ENCODE measurements around the gene TNFSF11.

Gene TNFSF11

DNA sequence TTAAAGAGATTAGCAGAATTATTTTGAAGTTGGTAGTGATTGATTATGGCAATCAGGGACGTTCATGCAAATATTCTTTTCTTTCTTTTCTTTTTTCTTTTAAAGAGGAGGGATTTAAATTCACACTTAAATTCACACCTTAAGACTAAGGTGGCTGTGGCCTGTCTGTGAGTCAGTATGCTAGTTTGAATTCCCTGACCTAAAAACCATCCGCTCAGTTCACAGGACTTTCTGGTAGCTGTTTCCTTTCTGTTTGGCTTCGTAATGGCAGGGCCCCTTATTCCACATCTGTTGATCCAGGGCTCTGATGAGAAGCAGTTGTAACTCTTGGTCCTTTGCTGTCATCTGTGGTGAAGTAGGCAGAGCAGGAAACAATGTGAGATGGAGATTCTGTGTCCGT is 7.5 kb downstream of the TNFSF11 start:
- Mint-ChIP-seq H3K27ac (no peak overlapping the region), H3K36me3 (no peaks in the 10 kb centered on the region), H3K4me1 (no peaks in the 10 kb centered on the region), H3K4me3 (no peak overlapping the region), H3K9me3 (no peaks in the 10 kb centered on the region)
- no peak for DNase-seq (ENCODE audit: low spot score in 2 of 2)
- ATAC-seq, result no peak

DNA sequence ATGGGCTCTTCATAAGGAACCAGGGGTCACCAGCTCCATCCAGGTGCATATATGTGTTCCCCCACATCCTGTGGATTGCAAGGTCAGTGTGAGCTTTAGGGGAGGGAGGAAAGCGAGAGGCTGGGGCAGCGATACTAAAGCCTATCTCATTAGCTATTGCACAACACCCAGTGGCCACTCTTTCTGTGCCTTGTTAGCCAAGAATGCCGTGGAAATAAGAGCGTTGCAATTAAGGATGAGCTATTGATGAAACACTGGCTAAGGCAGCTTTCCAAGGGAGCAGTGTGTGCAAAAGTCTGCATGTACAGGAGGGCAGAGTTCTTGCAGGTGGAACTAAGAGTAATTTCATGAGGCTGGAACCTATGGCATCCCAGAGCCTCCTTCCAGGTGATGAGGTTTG is 17.6 kb downstream of the TNFSF11 start:
- Mint-ChIP-seq H3K4me3 (no peak overlapping the region), H3K27ac (no peak overlapping the region), H3K36me3 (no peaks in the 10 kb centered on the region), H3K4me1 (no peaks in the 10 kb centered on the region), H3K9me3 (no peaks in the 10 kb centered on the region)
- DNase-seq (ENCODE audit: low spot score in 2 of 2), result no peak
- ATAC-seq, result no peak

DNA sequence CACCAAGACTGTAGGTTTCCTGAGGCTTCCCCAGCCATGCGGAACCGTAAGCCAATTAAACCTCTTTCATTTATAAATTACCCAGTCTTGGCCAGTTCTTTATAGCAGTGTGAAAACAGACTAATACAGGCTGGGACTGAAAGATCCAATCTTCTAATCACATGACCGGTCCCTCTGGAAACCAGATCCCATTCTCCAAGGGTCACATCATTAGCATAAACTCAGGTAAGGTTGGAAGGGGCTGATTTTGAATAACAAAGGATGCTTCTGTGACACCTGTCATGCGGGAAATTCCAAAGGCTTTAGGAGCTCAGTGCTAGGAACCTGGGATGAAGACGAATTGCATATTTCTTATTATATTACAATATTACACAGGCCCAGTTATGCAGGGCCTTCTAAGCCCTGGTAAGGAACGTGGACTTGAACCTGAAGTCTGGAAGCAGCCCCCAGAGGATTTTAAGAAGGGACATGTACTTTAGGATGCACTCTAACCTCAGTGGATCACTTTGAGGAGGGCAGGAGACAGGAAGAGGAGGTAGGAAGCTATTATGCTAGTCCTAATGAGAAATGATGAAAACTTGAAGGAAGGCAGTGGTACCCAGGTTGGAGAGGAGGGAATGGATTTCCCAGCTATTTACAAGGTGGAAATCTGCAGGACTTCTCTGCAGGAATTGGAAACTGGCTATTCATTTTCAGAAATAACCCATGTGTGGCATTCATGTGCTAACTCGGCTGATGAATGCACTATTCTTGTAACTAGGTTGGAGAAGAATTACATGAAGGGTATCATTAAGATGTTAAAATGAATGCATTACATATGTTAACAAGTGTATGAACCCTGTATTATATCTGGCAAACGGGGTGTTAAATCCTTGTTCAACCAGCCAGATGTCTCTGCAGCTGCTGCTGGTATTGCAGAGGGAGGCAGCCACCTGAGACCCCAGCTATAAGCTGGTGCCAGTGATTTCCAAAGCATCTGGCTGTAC is 19.3 kb downstream of the TNFSF11 start:
- no peak overlapping the region for H3K27ac Mint-ChIP-seq
- no peaks in the 10 kb centered on the region for H3K36me3 Mint-ChIP-seq
- no peaks in the 10 kb centered on the region for H3K9me3 Mint-ChIP-seq
- ATAC-seq, result no peak
- no peak for DNase-seq (ENCODE audit: low spot score in 2 of 2)
- no peaks in the 10 kb centered on the region for H3K4me1 Mint-ChIP-seq
- no peak overlapping the region for H3K4me3 Mint-ChIP-seq

DNA sequence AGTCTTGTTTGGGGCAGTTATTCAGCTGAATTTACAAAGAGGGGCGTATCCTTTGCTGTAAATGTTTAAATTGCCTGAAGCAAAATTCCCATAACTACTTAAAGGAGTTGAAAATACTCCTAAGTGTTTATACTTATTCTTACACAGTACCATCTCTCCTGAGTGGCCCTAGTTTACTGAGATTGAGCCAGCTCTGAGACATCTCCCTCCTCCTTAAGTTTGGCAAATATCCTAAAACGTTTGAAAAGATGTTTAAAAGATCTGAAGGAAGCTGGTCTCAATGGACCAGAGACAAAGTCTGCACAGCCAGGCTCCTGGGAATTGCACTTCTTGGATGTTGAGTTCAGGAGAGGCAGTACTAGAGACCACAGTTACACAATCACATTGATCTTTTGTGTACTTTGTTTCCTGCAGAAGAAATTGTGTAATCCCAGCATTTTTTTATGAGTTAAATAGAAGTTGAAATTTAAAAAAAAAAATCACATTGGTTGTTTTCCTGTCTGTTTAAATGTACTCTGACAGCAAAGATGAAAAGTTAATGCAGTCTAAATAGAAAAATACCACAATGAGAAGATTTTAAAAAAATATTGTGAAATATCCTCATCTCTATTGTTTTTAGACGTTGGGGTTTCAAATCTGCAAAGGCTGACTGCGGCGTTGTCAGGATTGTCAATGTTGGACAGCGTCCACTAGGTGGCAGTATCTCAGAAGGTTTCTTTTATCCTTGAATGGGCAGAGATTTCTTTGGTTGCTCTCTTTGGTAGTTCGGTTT is 20.7 kb downstream of the TNFSF11 start:
- DNase-seq (ENCODE audit: low spot score in 2 of 2) (peak; percentile 17 to 56), ATAC-seq (no peak)
- Mint-ChIP-seq H3K27ac (no peak overlapping the region), H3K4me3 (no peak overlapping the region), H3K36me3 (no peaks in the 10 kb centered on the region), H3K4me1 (no peaks in the 10 kb centered on the region), H3K9me3 (no peaks in the 10 kb centered on the region)

DNA sequence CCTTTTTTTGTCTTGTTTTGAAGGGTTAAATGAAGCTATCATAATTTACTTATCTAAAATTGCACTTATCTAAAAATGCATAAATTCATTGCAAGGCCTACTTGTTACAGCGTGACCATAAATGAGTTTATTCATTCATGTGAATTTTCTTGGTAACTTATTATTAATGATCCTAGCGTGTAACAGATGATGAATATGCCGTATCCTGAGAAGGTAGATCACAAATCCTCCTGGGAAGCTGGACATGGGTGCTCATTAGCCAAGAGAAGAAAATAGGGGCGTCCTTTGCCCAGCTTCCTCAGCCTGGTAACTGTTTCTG is 21.3 kb downstream of the TNFSF11 start:
- H3K27ac Mint-ChIP-seq, result no peak overlapping the region
- H3K9me3 Mint-ChIP-seq, result no peaks in the 10 kb centered on the region
- ATAC-seq (no peak), DNase-seq (ENCODE audit: low spot score in 2 of 2) (no peak)
- no peaks in the 10 kb centered on the region for H3K4me1 Mint-ChIP-seq
- H3K4me3 Mint-ChIP-seq, result no peak overlapping the region
- no peaks in the 10 kb centered on the region for H3K36me3 Mint-ChIP-seq

DNA sequence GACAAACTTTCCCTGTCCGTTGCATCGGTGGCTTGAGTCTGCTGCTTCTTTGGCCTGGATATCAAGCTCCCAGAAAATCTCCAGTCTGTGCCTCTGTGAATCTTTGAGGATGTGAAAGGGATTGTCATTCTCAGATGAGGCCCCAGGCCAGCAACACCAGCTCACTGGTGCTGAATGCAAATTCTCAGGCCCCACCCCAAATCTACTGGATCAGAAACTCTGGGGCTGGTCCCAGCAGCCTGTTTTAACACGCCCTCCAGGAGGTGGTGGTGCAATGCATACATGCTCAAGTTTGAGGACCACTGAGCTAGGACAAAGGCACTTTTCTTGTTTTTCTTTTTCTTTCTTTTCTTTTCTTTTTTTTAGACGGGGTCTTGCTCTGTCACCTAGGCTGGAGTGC is 23.6 kb downstream of the TNFSF11 start:
- Mint-ChIP-seq H3K4me1 (peaks cover 6% of the 10 kb centered on the region), H3K27ac (no peak overlapping the region), H3K9me3 (no peaks in the 10 kb centered on the region), H3K36me3 (no peaks in the 10 kb centered on the region), H3K4me3 (no peak overlapping the region)
- DNase-seq (ENCODE audit: low spot score in 2 of 2) (no peak), ATAC-seq (no peak)

DNA sequence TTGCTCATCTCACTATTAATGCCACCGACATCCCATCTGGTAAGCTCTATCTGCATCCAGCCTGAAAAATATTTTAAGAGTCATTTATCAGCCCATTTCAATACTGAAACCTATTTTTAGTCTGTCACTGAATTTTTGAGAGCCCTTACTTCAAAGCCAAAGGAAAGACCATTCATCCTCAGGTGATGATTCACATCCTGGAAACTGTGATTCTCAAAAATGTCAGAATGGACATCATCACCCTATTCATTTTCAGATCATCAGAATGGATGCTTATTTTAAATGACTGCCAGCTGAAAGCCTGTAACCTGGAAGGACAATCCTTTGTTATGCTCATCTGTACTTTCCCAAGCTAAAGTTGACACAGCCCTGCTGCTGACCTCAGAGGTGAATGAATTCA is 27.0 kb downstream of the TNFSF11 start:
- Mint-ChIP-seq H3K4me1 (peaks cover 6% of the 10 kb centered on the region), H3K9me3 (no peaks in the 10 kb centered on the region), H3K27ac (no peak overlapping the region), H3K4me3 (no peak overlapping the region), H3K36me3 (no peaks in the 10 kb centered on the region)
- ATAC-seq (peak; percentile 75), DNase-seq (ENCODE audit: low spot score in 2 of 2) (no peak)

DNA sequence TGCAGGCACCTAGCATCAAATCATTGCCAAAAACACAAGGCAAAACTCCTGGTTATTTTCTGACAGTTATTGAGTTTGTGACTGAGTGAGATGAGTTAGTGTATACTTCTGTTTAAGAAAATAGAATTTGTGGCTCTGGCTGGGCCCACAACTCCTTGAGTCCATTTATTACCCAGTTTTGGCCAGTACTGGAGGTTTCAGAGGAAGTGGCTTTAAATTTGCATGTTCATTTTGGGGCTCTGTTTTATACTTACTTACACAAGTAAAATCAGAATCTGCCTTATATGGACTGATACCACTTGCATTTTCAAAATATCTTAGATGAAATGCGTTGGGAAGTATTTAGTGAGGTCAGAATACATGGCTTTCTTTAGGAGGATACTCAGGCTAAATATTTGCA is 29.0 kb downstream of the TNFSF11 start:
- Mint-ChIP-seq H3K9me3 (no peaks in the 10 kb centered on the region), H3K27ac (no peak overlapping the region), H3K4me3 (no peak overlapping the region), H3K36me3 (no peaks in the 10 kb centered on the region), H3K4me1 (peaks cover 6% of the 10 kb centered on the region)
- no peak for DNase-seq (ENCODE audit: low spot score in 2 of 2)
- no peak for ATAC-seq

DNA sequence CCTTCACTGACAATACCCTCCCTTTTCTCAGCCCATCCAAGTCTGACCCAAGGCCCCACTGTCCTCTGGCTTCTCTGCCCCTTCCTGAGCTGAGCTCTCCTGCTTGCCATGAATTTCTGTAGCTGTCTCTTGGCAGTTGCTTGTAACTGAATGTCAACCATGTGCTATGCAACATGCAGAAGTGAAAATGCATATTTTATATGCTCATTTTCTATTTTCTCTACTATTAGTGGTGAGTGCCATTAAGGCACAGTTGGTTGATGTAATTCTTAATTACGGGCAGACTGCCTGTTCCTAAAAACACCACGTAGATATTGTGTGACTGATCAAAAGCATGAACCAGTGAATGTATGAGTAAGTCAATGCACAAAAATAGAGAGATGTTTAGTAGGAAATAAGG is 29.6 kb downstream of the TNFSF11 start:
- ATAC-seq, result no peak
- H3K4me3 Mint-ChIP-seq, result no peak overlapping the region
- no peak for DNase-seq (ENCODE audit: low spot score in 2 of 2)
- no peak overlapping the region for H3K27ac Mint-ChIP-seq
- H3K9me3 Mint-ChIP-seq, result no peaks in the 10 kb centered on the region
- no peaks in the 10 kb centered on the region for H3K36me3 Mint-ChIP-seq
- peaks cover 6% of the 10 kb centered on the region for H3K4me1 Mint-ChIP-seq

DNA sequence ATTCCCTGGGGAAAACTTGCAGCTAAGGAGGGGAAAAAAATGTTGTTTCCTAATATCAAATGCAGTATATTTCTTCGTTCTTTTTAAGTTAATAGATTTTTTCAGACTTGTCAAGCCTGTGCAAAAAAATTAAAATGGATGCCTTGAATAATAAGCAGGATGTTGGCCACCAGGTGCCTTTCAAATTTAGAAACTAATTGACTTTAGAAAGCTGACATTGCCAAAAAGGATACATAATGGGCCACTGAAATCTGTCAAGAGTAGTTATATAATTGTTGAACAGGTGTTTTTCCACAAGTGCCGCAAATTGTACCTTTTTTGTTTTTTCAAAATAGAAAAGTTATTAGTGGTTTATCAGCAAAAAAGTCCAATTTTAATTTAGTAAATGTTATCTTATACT is 33.6 kb downstream of the TNFSF11 start:
- no peaks in the 10 kb centered on the region for H3K36me3 Mint-ChIP-seq
- DNase-seq (ENCODE audit: low spot score in 2 of 2) (no peak), ATAC-seq (no peak)
- no peak overlapping the region for H3K27ac Mint-ChIP-seq
- H3K4me3 Mint-ChIP-seq, result no peak overlapping the region
- H3K4me1 Mint-ChIP-seq, result no peaks in the 10 kb centered on the region
- no peaks in the 10 kb centered on the region for H3K9me3 Mint-ChIP-seq

DNA sequence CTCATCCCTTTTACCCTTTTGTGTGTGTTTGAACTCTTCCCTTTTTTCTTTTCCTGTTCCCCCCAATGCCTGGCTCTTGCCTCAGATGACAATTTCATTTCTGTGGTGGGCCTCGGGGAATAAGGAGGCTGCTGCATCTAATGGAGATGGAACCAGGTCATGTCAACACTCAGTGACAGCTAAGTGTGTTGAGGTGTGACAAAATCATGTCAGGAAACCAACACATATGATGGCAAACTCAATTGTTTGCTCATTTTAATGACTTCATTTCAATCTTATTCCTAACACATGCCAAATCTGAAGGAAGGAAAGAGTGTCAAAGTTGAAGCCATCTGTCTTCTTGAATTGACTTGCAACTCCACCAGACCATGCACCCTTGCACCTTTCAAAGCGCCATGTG is 36.7 kb downstream of the TNFSF11 start:
- ATAC-seq, result no peak
- Mint-ChIP-seq H3K36me3 (no peaks in the 10 kb centered on the region), H3K4me1 (no peaks in the 10 kb centered on the region), H3K9me3 (no peaks in the 10 kb centered on the region), H3K4me3 (no peak overlapping the region), H3K27ac (no peak overlapping the region)
- no peak for DNase-seq (ENCODE audit: low spot score in 2 of 2)

DNA sequence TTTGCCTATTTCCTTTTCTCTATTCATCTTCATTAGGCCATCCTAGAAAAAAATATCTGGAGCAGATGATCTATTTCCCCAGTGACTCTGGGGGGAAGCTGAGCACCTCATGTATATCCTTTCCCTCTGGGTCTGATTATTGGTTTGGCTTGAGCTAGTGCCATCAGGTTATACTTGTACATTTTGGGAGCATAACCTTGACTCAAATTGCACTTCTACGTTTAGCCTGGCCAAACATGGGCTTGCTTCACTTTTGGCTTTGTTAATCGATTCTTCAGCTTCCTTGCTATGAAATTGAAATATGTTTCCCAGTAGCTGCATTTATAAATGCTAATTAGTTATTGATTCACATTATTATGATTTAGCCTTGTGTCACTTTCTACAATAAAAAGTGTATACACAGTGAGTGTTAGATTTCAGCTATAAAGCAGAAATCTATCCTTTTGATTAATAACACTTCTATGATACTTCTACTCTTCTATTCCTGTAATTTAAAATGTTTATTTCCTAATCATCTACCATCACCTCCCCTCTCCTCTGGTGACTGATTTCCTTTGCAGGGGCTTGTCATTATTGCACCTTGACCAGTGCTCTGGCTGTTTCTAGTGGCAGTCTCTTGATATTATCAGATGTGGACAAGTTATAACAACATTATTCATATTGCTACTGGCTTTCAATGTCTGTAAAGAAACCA is 37.3 kb downstream of the TNFSF11 start:
- H3K4me3 Mint-ChIP-seq, result no peak overlapping the region
- H3K9me3 Mint-ChIP-seq, result no peaks in the 10 kb centered on the region
- no peaks in the 10 kb centered on the region for H3K36me3 Mint-ChIP-seq
- DNase-seq (ENCODE audit: low spot score in 2 of 2) (no peak), ATAC-seq (no peak)
- H3K4me1 Mint-ChIP-seq, result no peaks in the 10 kb centered on the region
- H3K27ac Mint-ChIP-seq, result no peak overlapping the region

DNA sequence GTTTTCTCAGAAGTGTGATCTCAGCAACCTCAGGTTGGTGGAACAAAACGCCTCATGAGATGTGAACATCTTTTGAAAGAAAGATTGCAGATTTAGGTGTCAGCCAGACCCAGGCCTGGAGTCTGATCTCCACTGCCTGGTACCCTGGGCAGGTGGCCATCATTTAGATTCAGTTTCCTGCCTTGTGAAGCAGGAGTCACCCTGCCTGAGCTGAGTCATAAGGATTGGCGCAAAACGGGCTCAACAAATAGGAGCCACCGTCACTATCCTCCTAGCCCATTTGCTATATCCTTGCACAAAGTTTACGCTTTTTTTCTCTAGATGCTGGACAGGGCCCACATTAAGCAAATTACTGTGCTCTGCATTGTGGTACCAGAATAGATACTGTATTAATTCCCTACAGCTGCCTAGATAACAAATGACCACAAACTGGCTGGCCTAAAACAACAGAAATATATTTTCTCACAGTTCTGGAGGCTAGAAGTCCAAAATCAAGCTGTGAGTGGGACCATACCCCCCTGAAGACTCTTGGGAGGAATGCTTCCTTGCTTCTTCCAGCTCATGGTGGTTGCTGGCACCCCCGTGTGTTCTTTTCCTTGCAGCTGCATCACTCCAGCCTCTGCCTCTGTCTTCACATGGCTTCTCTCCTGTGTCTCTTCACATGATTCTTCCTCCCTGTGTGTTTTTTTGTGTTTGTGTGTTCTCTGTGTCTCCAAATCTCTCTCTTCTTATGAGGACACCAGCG is 38.2 kb downstream of the TNFSF11 start:
- no peaks in the 10 kb centered on the region for H3K36me3 Mint-ChIP-seq
- no peak overlapping the region for H3K4me3 Mint-ChIP-seq
- no peaks in the 10 kb centered on the region for H3K9me3 Mint-ChIP-seq
- no peak overlapping the region for H3K27ac Mint-ChIP-seq
- ATAC-seq, result no peak
- no peaks in the 10 kb centered on the region for H3K4me1 Mint-ChIP-seq
- DNase-seq (ENCODE audit: low spot score in 2 of 2), result no peak

DNA sequence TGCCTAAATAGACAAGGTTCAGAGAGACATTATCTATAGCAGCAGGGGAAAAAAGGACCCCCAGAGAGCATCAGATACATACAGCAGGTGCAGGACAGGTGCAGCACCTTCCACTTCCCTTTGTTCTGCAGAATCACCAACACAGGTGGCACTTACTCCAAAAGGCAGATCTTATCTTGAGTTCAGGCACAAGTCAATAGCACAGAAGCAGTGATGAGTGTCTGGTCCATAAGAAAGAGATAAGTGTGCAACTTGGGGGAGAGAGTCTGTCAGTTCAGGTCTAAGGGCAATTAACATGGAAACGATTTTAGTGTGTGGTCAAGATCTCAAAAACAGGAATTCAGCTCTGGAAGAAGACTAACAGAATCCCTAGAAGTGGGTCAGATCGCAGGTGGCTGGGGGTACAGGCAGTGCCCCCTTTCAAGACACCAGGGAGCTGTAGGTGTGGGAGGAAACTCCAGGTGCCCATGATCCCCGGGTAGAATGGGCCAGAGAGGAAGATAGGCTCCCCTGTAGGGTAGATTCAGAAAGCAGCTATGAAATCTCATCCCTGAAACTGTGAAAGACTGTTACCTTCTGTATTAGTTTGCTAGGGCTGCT is 40.6 kb downstream of the TNFSF11 start:
- no peaks in the 10 kb centered on the region for H3K9me3 Mint-ChIP-seq
- ATAC-seq (no peak), DNase-seq (ENCODE audit: low spot score in 2 of 2) (no peak)
- no peaks in the 10 kb centered on the region for H3K4me1 Mint-ChIP-seq
- no peaks in the 10 kb centered on the region for H3K36me3 Mint-ChIP-seq
- no peak overlapping the region for H3K4me3 Mint-ChIP-seq
- H3K27ac Mint-ChIP-seq, result no peak overlapping the region

DNA sequence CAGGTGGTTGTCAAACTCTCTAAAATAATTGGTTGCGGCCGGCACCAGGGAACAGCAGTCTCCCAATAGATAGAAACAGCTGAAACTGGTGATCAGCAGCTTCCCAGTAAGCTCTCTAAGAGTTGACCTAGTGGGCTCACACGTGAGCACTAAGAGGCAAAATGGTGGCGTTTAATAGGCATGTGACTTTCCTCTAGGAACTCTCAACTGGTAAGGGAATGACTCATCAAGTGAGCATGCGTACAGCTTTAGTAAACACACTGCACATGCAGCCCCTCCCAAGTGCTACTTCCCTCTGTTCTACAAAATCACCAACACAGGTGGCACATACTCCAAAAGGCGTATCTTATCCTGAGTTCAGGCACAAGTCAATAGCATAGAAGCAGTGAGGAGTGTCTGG is 41.7 kb downstream of the TNFSF11 start:
- ATAC-seq (no peak), DNase-seq (ENCODE audit: low spot score in 2 of 2) (no peak)
- Mint-ChIP-seq H3K4me3 (no peak overlapping the region), H3K36me3 (no peaks in the 10 kb centered on the region), H3K4me1 (no peaks in the 10 kb centered on the region), H3K27ac (no peak overlapping the region), H3K9me3 (no peaks in the 10 kb centered on the region)

Data from stimulated activated effector memory CD8-positive, alpha-beta T cell treated with anti-CD3 and anti-CD28 coated beads, Interleukin-12 subunit alpha, Interleukin-12 subunit beta, amount 100 ng/mL, for 72 hours (primary cell).